GM21528 (cell line): Measurements from ENCODE around the gene THUMPD3.

Source experiments
- ATAC-seq: cut with Tn5 transposase; IDR thresholded peaks from one replicate; pipeline ENCODE4 v1.9.1; 2021; ENCODE audit warnings: mild to moderate bottlenecking, moderate library complexity; ENCODE audit not compliant: unreplicated experiment, low FRiP score

THUMPD3 gene

GRCh38 chr3:9362731-9363530, at the start of gene THUMPD3:
Gene THUMPD3, plus strand, starts transcription at chr3:9363054. Its CDS starts 2,015 bp downstream, at chr3:9365069.
- peak; percentile 98 for ATAC-seq

- no peak for ATAC-seq
Measured at GRCh38 chr3:9314796-9315195, 48.1 kb upstream of the THUMPD3 start.

- ATAC-seq, result no peak
Measured at GRCh38 chr3:9316881-9317361, 45.9 kb upstream of the THUMPD3 start.

- no peak for ATAC-seq
Measured at GRCh38 chr3:9322780-9323179, 40.1 kb upstream of the THUMPD3 start.

GRCh38 chr3:9324944-9325343, 37.9 kb upstream of the THUMPD3 start:
- ATAC-seq, result no peak

- no peak for ATAC-seq
Measured at GRCh38 chr3:9327578-9327977, 35.3 kb upstream of the THUMPD3 start.

GRCh38 chr3:9330166-9330703, 32.6 kb upstream of the THUMPD3 start:
- ATAC-seq, result no peak

GRCh38 chr3:9331171-9331570, 31.7 kb upstream of the THUMPD3 start:
- ATAC-seq, result no peak

GRCh38 chr3:9332250-9333030, 30.4 kb upstream of the THUMPD3 start:
- ATAC-seq, result no peak

GRCh38 chr3:9339761-9340471, 22.9 kb upstream of the THUMPD3 start:
- no peak for ATAC-seq

- ATAC-seq, result no peak
Measured at GRCh38 chr3:9340472-9340902, 22.4 kb upstream of the THUMPD3 start.

- ATAC-seq, result no peak
Measured at GRCh38 chr3:9342696-9343095, 20.2 kb upstream of the THUMPD3 start.

- no peak for ATAC-seq
Measured at GRCh38 chr3:9343115-9343514, 19.7 kb upstream of the THUMPD3 start.

- no peak for ATAC-seq
Measured at GRCh38 chr3:9345041-9345440, 17.8 kb upstream of the THUMPD3 start.

- no peak for ATAC-seq
Measured at GRCh38 chr3:9346141-9346540, 16.7 kb upstream of the THUMPD3 start.

- no peak for ATAC-seq
Measured at GRCh38 chr3:9347081-9347480, 15.8 kb upstream of the THUMPD3 start.

- ATAC-seq, result no peak
Measured at GRCh38 chr3:9347887-9348286, 15.0 kb upstream of the THUMPD3 start.

- no peak for ATAC-seq
Measured at GRCh38 chr3:9349321-9350117, 13.3 kb upstream of the THUMPD3 start.

- no peak for ATAC-seq
Measured at GRCh38 chr3:9351709-9352126, 11.1 kb upstream of the THUMPD3 start.
